ENCODE measurements around the gene GATB.

Gene GATB

GRCh38 chr4:151716324-151716723 is 44.5 kb downstream of the GATB start:
- no peak for TF ChIP-seq CTCF (IDR thresholded peaks at IDR 0.05)

GRCh38 chr4:151715881-151716280 is 44.9 kb downstream of the GATB start:
- TF ChIP-seq CTCF (IDR thresholded peaks at IDR 0.05) = no peak

GRCh38 chr4:151712777-151713176 is 48.0 kb downstream of the GATB start:
- no peak for TF ChIP-seq CTCF (IDR thresholded peaks at IDR 0.05)

GRCh38 chr4:151711646-151712045 is 49.2 kb downstream of the GATB start:
- TF ChIP-seq CTCF (IDR thresholded peaks at IDR 0.05) = no peak

- no peak for TF ChIP-seq CTCF (IDR thresholded peaks at IDR 0.05)
Measured at GRCh38 chr4:151709587-151709986, 51.2 kb downstream of the GATB start.

GRCh38 chr4:151709071-151709470 is 51.7 kb downstream of the GATB start:
- no peak for TF ChIP-seq CTCF (IDR thresholded peaks at IDR 0.05)

GRCh38 chr4:151708100-151708499 is 52.7 kb downstream of the GATB start:
- TF ChIP-seq CTCF (IDR thresholded peaks at IDR 0.05) = no peak

GRCh38 chr4:151703401-151703800 is 57.4 kb downstream of the GATB start:
- TF ChIP-seq CTCF (IDR thresholded peaks at IDR 0.05) = no peak
